Vagina (tissue), 2 donors: ENCODE results near the gene SAP30BP. TPM values are rescaled to one million over a fixed set of nuclear protein-coding genes. Genes with fewer than 3 reads are reported as not detected.

Experiments used
- DNase-seq, 2 donors: peaks; one replicate each; pipeline ENCODE4 v3.0.0-alpha.2; 2017; ENCODE audit errors: extremely low spot score in 2 of 2
- H3K27ac ChIP-seq: fragments of 200-600 bp; sonication (generic); one replicate; pipeline ENCODE4 v1.5.1; 2019
- H3K27me3 ChIP-seq: fragments of 200-600 bp; sonication (generic); one replicate; pipeline ENCODE4 v1.5.1; 2019
- H3K36me3 ChIP-seq, 2 donors: fragments of 200-600 bp; sonication (generic); one replicate each; pipeline ENCODE4 v1.5.1; 2017 to 2019
- H3K4me1 ChIP-seq: fragments of 200-600 bp; sonication (generic); one replicate; pipeline ENCODE4 v1.5.1; 2019
- H3K4me3 ChIP-seq, 2 donors: fragments of 200-600 bp; sonication (generic); 1 replicate in 1 of 2; 2 replicates in 1 of 2; pipeline ENCODE4 v1.5.1; 2016 to 2019
- H3K9me3 ChIP-seq: fragments of 200-600 bp; sonication (generic); one replicate; pipeline ENCODE4 v1.5.1; 2019
- POLR2A ChIP-seq, 2 donors: fragments of 450-650 bp; IDR thresholded peaks; one replicate each; pipeline ENCODE4 v1.6.1; 2017; ENCODE audit warnings: antibody characterized with exemption in 2 of 2, mild to moderate bottlenecking in 2 of 2, moderate library complexity in 2 of 2
- POLR2AphosphoS5 ChIP-seq, 2 donors: sonication (generic); formaldehyde crosslinking; IDR thresholded peaks; one replicate each; pipeline ENCODE4 v1.9.0; 2017; ENCODE audit warnings: antibody characterized with exemption in 2 of 2, mild to moderate bottlenecking in 2 of 2, low read depth in 1 of 2; ENCODE audit not compliant: insufficient read depth in 1 of 2
- intact Hi-C: fragments of 100-400 bp; cut with DNase I; formaldehyde crosslinking; loops from one replicate; pipeline ENCODE4 v1.15.1; 2023
- total RNA-seq: library from RNA; depleted of rRNA; stranded (reverse); fragments of >200 nt; gene quantifications from one replicate; pipeline ENCODE4 v1.2.3, GENCODE V29; 2016
- TF ChIP-seq, protein P1 (sequence below), 3 experiments: fragments of 450-650 bp in 2 of 3; fragments of 200-600 bp in 1 of 3; sonication (generic) in 1 of 3; IDR thresholded peaks; one replicate each; pipeline ENCODE4 v1.5.1; 2017 to 2019; ENCODE audit warnings: antibody characterized with exemption in 3 of 3, mild to moderate bottlenecking in 2 of 3, moderate library complexity in 2 of 3

Gene SAP30BP
- total RNA-seq, 1 donor from 2014 or later, result 79.1 TPM

- no peak for DNase-seq
- no peak for TF ChIP-seq POLR2A (IDR thresholded peaks at IDR 0.05)
- TF ChIP-seq, protein P1, sequence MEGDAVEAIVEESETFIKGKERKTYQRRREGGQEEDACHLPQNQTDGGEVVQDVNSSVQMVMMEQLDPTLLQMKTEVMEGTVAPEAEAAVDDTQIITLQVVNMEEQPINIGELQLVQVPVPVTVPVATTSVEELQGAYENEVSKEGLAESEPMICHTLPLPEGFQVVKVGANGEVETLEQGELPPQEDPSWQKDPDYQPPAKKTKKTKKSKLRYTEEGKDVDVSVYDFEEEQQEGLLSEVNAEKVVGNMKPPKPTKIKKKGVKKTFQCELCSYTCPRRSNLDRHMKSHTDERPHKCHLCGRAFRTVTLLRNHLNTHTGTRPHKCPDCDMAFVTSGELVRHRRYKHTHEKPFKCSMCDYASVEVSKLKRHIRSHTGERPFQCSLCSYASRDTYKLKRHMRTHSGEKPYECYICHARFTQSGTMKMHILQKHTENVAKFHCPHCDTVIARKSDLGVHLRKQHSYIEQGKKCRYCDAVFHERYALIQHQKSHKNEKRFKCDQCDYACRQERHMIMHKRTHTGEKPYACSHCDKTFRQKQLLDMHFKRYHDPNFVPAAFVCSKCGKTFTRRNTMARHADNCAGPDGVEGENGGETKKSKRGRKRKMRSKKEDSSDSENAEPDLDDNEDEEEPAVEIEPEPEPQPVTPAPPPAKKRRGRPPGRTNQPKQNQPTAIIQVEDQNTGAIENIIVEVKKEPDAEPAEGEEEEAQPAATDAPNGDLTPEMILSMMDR (IDR thresholded peaks at IDR 0.05), result no peak
- no peak for TF ChIP-seq POLR2AphosphoS5 (IDR thresholded peaks at IDR 0.05; ENCODE audit: insufficient read depth in 1 of 2, low read depth in 1 of 2)
- Histone ChIP-seq H3K27me3 (no peaks in the 10 kb centered on the region), H3K9me3 (no peaks in the 10 kb centered on the region), H3K27ac (no peak overlapping the region), H3K36me3 (peaks cover 0 to 12% of the 10 kb centered on the region in 2 donors), H3K4me1 (peaks cover 13% of the 10 kb centered on the region), H3K4me3 (no peak overlapping the region)
- intact Hi-C loops, result no loop called here
Measured at GRCh38 chr17:75727391-75727790, 60.3 kb downstream of the SAP30BP start.

DNA sequence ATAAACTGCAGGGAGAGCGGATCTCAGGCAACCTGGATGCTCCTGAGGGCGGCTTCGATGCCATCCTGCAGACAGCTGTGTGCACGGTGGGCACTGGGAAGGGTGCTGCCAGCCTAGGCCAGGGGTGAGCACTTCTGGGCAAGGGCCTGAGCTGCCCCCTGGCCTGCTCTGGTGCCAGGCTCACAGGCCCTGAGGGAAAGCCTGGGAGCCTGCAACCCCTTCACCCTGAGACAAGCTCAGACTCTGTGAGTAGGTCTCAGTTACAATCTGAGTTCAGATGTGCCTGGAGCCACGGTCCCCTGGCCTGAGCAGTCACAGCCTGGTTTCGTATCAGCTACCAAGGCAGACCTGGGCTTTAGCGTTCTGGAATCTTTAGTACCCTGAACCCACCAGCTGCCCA is 62.2 kb downstream of the SAP30BP start:
- peaks cover 0 to 15% of the 10 kb centered on the region in 2 donors for H3K36me3 ChIP-seq
- no peaks in the 10 kb centered on the region for H3K9me3 ChIP-seq
- no peak overlapping the region for H3K27ac ChIP-seq
- intact Hi-C loops, result no loop called here
- TF ChIP-seq POLR2AphosphoS5 (IDR thresholded peaks at IDR 0.05; ENCODE audit: insufficient read depth in 1 of 2, low read depth in 1 of 2), result no peak
- TF ChIP-seq, protein P1 (IDR thresholded peaks at IDR 0.05), result no peak
- TF ChIP-seq POLR2A (IDR thresholded peaks at IDR 0.05), result no peak
- no peaks in the 10 kb centered on the region for H3K27me3 ChIP-seq
- H3K4me3 ChIP-seq, result no peak overlapping the region
- no peak for DNase-seq
- H3K4me1 ChIP-seq, result peaks cover 5% of the 10 kb centered on the region

DNA sequence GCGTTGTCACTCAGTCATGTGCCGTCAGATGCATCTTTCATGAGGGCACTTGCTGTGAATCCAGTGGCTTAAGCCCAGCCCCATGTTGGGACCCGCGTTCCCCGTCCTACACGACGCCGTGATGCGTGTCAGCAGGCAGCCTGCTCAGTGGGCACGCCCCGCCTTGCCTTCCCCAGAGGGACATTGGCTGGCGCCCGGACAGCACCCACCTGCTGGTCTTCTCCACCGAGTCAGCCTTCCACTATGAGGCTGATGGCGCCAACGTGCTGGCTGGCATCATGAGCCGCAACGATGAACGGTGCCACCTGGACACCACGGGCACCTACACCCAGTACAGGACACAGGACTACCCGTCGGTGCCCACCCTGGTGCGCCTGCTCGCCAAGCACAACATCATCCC is 62.9 kb downstream of the SAP30BP start:
- intact Hi-C loops, result no loop called here
- Histone ChIP-seq H3K9me3 (no peaks in the 10 kb centered on the region), H3K27me3 (no peaks in the 10 kb centered on the region), H3K4me1 (no peaks in the 10 kb centered on the region), H3K27ac (no peak overlapping the region), H3K36me3 (peaks cover 0 to 15% of the 10 kb centered on the region in 2 donors), H3K4me3 (no peak overlapping the region)
- DNase-seq, result no peak
- TF ChIP-seq, protein P1 (IDR thresholded peaks at IDR 0.05), result no peak
- no peak for TF ChIP-seq POLR2A (IDR thresholded peaks at IDR 0.05)
- TF ChIP-seq POLR2AphosphoS5 (IDR thresholded peaks at IDR 0.05; ENCODE audit: insufficient read depth in 1 of 2, low read depth in 1 of 2), result no peak

DNA sequence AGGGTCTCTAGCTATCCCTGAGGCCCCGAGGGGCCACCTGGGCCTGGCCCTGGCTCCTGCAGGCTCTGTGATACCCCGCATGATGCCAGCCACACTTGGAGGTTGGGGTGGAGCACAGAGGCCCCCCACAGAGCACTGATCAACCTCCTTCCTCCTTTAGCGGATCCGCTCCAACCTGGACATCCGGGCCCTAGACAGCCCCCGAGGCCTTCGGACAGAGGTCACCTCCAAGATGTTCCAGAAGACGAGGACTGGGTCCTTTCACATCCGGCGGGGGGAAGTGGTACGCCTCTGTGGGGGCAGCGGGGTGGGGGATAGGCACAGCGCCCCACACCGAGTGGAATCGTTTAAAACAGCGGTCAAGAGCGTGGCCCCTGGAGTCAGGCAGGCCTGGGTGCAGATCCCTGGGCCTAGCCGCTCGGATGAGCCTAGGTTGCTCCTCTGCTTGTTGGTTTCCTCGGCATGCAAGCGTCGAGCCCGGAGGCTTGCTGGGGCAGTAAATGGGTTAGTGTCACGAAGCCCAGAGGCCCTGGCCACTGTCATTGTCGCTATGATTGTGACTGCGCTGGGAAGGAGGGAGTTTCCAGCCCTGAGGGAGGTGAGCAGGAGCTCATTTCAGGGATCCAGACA is 64.1 kb downstream of the SAP30BP start:
- DNase-seq, result no peak
- Histone ChIP-seq H3K4me1 (no peaks in the 10 kb centered on the region), H3K27me3 (no peaks in the 10 kb centered on the region), H3K36me3 (peaks cover 0 to 20% of the 10 kb centered on the region in 2 donors), H3K4me3 (no peak overlapping the region), H3K27ac (no peak overlapping the region), H3K9me3 (no peaks in the 10 kb centered on the region)
- intact Hi-C loops, result no loop called here
- TF ChIP-seq POLR2AphosphoS5 (IDR thresholded peaks at IDR 0.05; ENCODE audit: insufficient read depth in 1 of 2, low read depth in 1 of 2), result no peak
- TF ChIP-seq POLR2A (IDR thresholded peaks at IDR 0.05), result no peak
- TF ChIP-seq, protein P1 (IDR thresholded peaks at IDR 0.05), result no peak

GRCh38 chr17:75731716-75732498 is 64.8 kb downstream of the SAP30BP start:
- intact Hi-C loops, result no loop called here
- Histone ChIP-seq H3K4me1 (no peaks in the 10 kb centered on the region), H3K36me3 (peaks cover 0 to 24% of the 10 kb centered on the region in 2 donors), H3K4me3 (no peak overlapping the region), H3K27me3 (no peaks in the 10 kb centered on the region), H3K27ac (no peak overlapping the region), H3K9me3 (no peaks in the 10 kb centered on the region)
- no peak for TF ChIP-seq POLR2AphosphoS5 (IDR thresholded peaks at IDR 0.05; ENCODE audit: insufficient read depth in 1 of 2, low read depth in 1 of 2)
- TF ChIP-seq, protein P1 (IDR thresholded peaks at IDR 0.05), result no peak
- TF ChIP-seq POLR2A (IDR thresholded peaks at IDR 0.05), result no peak
- no peak for DNase-seq
